Glutamatergic neuron (in vitro differentiated cells): Measurements from ENCODE around the gene TP63. TPM values are rescaled to one million over a fixed set of nuclear protein-coding genes. Genes with fewer than 3 reads are reported as not detected.

Source experiments
- DNase-seq: peaks from one replicate; pipeline ENCODE4 v3.0.0; 2022
- H3K27ac Mint-ChIP-seq: one replicate; pipeline ENCODE4 v1.8.0; 2020; ENCODE audit warnings: mild to moderate bottlenecking, mixed read lengths, inconsistent platforms; ENCODE audit not compliant: unreplicated experiment
- H3K27me3 Mint-ChIP-seq: one replicate; pipeline ENCODE4 v1.8.0; 2020; ENCODE audit warnings: mild to moderate bottlenecking, moderate library complexity, mixed read lengths, inconsistent platforms; ENCODE audit not compliant: unreplicated experiment
- H3K36me3 Mint-ChIP-seq: one replicate; pipeline ENCODE4 v1.8.0; 2020; ENCODE audit warnings: mild to moderate bottlenecking, mixed read lengths, inconsistent platforms; ENCODE audit not compliant: unreplicated experiment
- H3K4me1 Mint-ChIP-seq: one replicate; pipeline ENCODE4 v1.8.0; 2020; ENCODE audit warnings: mild to moderate bottlenecking, low read depth, mixed read lengths, inconsistent platforms; ENCODE audit not compliant: unreplicated experiment
- H3K4me3 Mint-ChIP-seq: one replicate; pipeline ENCODE4 v1.8.0; 2020; ENCODE audit warnings: mild to moderate bottlenecking, mixed read lengths, inconsistent platforms; ENCODE audit not compliant: unreplicated experiment
- H3K9me3 Mint-ChIP-seq: one replicate; pipeline ENCODE4 v1.8.0; 2020; ENCODE audit warnings: mild to moderate bottlenecking, moderate library complexity, mixed read lengths, inconsistent platforms; ENCODE audit not compliant: unreplicated experiment
- microRNA-seq: library from miRNA; unstranded; fragments of <30 nt; microRNA quantifications from one replicate; pipeline ENCODE4, GENCODE V29; 2020; ENCODE audit not compliant: unreplicated experiment
- total RNA-seq: library from RNA; stranded (reverse); fragmentation: NEBNext Ultra II Directional; extraction: Animal tissue kit (Norgen Biotek cat#: 25700); gene quantifications from one replicate; pipeline ENCODE4 v1.2.1, GENCODE V29; 2021; ENCODE audit not compliant: unreplicated experiment
- TF ChIP-seq, protein P1 (sequence below): fragments of 200-600 bp; sonication (generic); IDR thresholded peaks from one replicate; pipeline ENCODE4 v1.5.0; 2021; ENCODE audit not compliant: partially characterized antibody, unreplicated experiment

The TP63 gene
- total RNA-seq, 1 donor from 2014 or later = not detected

GRCh38 chr3:189944285-189945145, 313.3 kb downstream of the TP63 start:
- no peak overlapping the region for H3K27ac Mint-ChIP-seq
- no peaks in the 10 kb centered on the region for H3K36me3 Mint-ChIP-seq
- H3K4me3 Mint-ChIP-seq = no peak overlapping the region
- peaks cover 2% of the 10 kb centered on the region for H3K9me3 Mint-ChIP-seq
- no peaks in the 10 kb centered on the region for H3K4me1 Mint-ChIP-seq
- TF ChIP-seq, protein P1, sequence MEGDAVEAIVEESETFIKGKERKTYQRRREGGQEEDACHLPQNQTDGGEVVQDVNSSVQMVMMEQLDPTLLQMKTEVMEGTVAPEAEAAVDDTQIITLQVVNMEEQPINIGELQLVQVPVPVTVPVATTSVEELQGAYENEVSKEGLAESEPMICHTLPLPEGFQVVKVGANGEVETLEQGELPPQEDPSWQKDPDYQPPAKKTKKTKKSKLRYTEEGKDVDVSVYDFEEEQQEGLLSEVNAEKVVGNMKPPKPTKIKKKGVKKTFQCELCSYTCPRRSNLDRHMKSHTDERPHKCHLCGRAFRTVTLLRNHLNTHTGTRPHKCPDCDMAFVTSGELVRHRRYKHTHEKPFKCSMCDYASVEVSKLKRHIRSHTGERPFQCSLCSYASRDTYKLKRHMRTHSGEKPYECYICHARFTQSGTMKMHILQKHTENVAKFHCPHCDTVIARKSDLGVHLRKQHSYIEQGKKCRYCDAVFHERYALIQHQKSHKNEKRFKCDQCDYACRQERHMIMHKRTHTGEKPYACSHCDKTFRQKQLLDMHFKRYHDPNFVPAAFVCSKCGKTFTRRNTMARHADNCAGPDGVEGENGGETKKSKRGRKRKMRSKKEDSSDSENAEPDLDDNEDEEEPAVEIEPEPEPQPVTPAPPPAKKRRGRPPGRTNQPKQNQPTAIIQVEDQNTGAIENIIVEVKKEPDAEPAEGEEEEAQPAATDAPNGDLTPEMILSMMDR = no peak
- no peak for DNase-seq
- H3K27me3 Mint-ChIP-seq = no peaks in the 10 kb centered on the region

DNA sequence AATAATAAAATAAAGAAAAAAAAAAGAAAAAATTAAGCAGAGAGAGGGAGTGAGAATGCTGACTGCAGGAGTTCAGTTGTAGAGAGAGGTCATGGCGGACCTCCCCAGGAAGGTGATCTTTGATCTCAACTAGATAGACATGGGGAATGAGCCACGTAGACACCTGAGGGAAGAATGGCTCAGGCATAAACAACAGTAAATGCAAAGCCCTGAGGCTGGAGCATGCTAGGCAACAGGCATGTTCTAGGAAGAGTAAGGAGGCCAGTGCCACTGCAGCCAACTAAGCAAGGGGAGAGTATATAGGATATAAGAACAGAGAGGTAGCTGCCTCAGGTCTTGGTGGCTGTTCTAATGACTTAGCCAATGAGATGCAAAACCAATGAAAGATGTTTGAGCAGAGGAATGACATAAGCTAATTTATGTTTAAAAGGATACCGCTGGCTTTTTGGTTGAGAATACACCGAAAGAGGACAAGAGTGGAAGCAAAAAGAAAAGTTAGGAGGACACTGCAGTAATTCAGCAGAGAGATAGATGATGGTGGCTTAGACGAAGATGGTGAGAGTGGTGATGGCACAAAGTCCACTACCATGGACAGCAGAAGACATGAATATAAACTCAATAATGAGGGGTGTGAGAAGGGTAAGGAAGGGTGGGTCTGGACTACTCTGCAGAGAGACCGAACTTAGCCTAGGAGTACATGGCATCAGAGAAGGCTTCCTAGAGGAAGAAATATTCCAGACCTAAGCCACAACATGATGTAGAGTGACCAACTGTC, 314.9 kb downstream of the TP63 start:
- TF ChIP-seq, protein P1 = no peak
- H3K36me3 Mint-ChIP-seq = no peaks in the 10 kb centered on the region
- H3K27me3 Mint-ChIP-seq = no peaks in the 10 kb centered on the region
- DNase-seq = no peak
- no peak overlapping the region for H3K4me3 Mint-ChIP-seq
- peaks cover 2% of the 10 kb centered on the region for H3K9me3 Mint-ChIP-seq
- H3K27ac Mint-ChIP-seq = no peak overlapping the region
- no peaks in the 10 kb centered on the region for H3K4me1 Mint-ChIP-seq

Small RNAs within 50 kb of the gene (microRNA-seq; reads per million reads assigned to microRNA genes)
- gene MIR944 = not detected
